Mucosa of rectum (tissue), 2 donors: Measurements from ENCODE around the gene SCGB1C1.

ENCODE experiments used
- H3K27ac ChIP-seq, 2 donors: one replicate each; pipeline ENCODE4 v1.7.0; 2013; ENCODE audit warnings: inconsistent platforms in 2 of 2, low read depth in 2 of 2, low read length in 2 of 2
- H3K27me3 ChIP-seq, 2 donors: one replicate each; pipeline ENCODE4 v1.7.0; 2013; ENCODE audit warnings: low read length in 2 of 2; ENCODE audit not compliant: control insufficient read depth in 2 of 2, insufficient read depth in 2 of 2
- H3K36me3 ChIP-seq, 2 donors: one replicate each; pipeline ENCODE4 v1.7.0; 2013; ENCODE audit warnings: low read length in 2 of 2; ENCODE audit not compliant: control insufficient read depth in 2 of 2, insufficient read depth in 2 of 2
- H3K4me1 ChIP-seq, 2 donors: one replicate each; pipeline ENCODE4 v1.7.0; 2013; ENCODE audit warnings: low read length in 2 of 2, mild to moderate bottlenecking in 1 of 2; ENCODE audit not compliant: control insufficient read depth in 2 of 2, insufficient read depth in 2 of 2
- H3K4me3 ChIP-seq, 2 donors: one replicate each; pipeline ENCODE4 v1.7.0; 2013; ENCODE audit warnings: low read length in 2 of 2
- H3K9ac ChIP-seq, 2 donors: one replicate each; pipeline ENCODE4 v1.7.0; 2013; ENCODE audit warnings: low read length in 2 of 2, low read depth in 1 of 2, mild to moderate bottlenecking in 1 of 2
- H3K9me3 ChIP-seq, 2 donors: one replicate each; pipeline ENCODE4 v1.7.0; 2013; ENCODE audit warnings: low read length in 2 of 2; ENCODE audit not compliant: control insufficient read depth in 2 of 2
- donor health status: healthy.
- donor health status: Normal muscosa, but diverticular disease.

Gene SCGB1C1

DNA sequence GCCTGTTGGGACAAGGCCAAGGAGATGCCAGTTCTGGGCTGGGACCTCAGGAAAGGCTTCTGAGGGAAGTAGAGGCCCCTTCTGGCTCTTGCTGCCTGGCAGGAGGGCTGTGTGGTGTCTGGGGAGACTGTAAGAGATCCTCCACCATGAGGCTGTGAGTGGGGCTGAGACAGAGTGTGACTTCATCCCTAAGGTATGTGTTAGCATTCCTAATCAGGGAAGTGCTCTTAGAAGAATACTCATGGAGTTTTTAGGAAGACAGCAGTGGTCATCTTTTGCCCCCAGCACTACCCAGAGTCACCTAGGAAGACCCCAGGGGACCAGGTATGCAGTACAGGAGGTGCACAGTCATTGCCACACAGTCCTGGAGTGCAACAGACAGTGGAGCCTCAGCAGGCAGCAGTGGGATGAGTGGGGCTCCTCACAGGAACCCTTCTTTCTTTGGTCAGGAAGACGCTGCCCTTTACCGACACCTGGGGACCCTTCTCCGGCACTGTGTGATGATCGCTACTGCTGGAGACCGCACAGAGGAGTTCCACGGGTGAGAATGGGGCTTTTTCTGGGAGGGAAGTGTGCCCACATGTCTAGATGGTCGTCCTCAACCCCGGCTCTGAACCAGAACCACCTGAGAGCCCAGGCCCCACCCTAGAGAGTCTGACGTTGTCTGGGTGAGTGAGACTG, 17.4 kb downstream of the SCGB1C1 start:
- H3K9ac ChIP-seq, result peak overlapping the region in 1 of 2 donors; percentile 52
- no peak overlapping the region for H3K27ac ChIP-seq
- H3K4me3 ChIP-seq, result peak overlapping the region in 1 of 2 donors; percentile 99
- H3K27me3 ChIP-seq, result no peaks in the 10 kb centered on the region
- H3K9me3 ChIP-seq, result no peaks in the 10 kb centered on the region
- H3K36me3 ChIP-seq, result peaks cover 45 to 65% of the 10 kb centered on the region in 2 donors
- H3K4me1 ChIP-seq, result peaks cover 26 to 27% of the 10 kb centered on the region in 2 donors

DNA sequence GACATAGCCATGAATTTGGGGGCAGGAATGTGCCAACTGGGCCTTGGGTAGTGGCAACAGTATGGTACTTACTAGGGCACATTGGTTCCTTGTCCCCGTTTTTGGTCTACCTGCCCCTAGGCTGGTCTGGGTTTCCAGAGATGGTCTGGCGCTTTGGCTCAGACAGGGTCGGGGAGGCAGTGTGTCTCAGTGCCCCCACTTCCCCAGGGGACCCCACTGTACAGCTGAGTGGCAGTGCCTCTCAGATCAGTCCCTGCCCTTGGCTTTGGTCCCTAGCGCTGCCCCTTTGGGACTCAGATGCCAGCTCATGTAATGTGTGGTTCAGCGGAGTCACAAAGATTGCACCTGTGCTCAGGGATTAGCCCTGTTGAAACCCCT, 17.9 kb downstream of the SCGB1C1 start:
- Histone ChIP-seq H3K9me3 (no peaks in the 10 kb centered on the region), H3K36me3 (peaks cover 40 to 65% of the 10 kb centered on the region in 2 donors), H3K27me3 (no peaks in the 10 kb centered on the region), H3K4me1 (peaks cover 21 to 23% of the 10 kb centered on the region in 2 donors), H3K27ac (no peak overlapping the region), H3K9ac (no peak overlapping the region), H3K4me3 (no peak overlapping the region)

DNA sequence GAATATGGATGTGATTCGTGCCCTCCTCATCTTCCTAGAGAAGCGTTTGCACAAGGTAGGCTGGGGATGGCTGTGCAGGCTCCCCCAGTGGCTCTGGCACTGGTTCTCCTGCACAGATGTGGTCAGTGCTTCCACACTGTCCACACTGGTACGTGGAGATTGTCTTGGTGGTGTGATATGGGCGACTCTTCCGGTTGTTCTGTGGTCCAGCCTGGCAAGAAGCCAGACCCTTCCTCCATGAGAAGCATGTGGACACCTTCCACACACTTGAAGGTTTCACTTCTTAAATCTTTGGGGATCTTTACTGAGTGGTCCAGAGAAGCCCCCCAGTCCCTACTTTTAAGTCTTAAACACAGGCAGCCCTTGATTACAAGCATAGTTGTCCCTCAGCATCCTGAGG, 18.4 kb downstream of the SCGB1C1 start:
- H3K9ac ChIP-seq, result no peak overlapping the region
- no peak overlapping the region for H3K4me3 ChIP-seq
- H3K27me3 ChIP-seq, result no peaks in the 10 kb centered on the region
- peaks cover 16 to 18% of the 10 kb centered on the region in 2 donors for H3K4me1 ChIP-seq
- H3K27ac ChIP-seq, result no peak overlapping the region
- H3K9me3 ChIP-seq, result no peaks in the 10 kb centered on the region
- H3K36me3 ChIP-seq, result peaks cover 40 to 67% of the 10 kb centered on the region in 2 donors

DNA sequence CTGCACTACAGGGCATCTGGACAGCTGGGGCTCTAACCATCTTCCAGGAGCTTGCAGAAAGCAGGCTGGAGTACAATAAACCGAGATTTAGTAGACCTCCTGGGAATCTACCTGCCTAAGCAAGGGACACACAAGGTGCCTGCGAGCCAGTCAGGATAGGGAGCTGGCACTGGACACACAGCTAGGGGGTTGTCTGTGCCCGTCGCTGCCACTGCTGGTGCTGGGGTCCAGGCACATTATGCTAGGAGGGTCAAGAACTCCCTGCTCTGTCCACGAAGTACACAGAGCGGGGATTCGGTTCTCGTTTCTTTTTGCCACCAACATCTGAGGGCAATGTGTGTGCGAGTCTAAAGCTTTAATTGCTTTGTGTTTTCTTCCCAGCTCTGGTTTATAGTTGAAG, 18.9 kb downstream of the SCGB1C1 start:
- Histone ChIP-seq H3K4me3 (no peak overlapping the region), H3K9me3 (no peaks in the 10 kb centered on the region), H3K9ac (no peak overlapping the region), H3K27ac (no peak overlapping the region), H3K36me3 (peaks cover 40 to 71% of the 10 kb centered on the region in 2 donors), H3K27me3 (no peaks in the 10 kb centered on the region), H3K4me1 (peaks cover 14 to 17% of the 10 kb centered on the region in 2 donors)

DNA sequence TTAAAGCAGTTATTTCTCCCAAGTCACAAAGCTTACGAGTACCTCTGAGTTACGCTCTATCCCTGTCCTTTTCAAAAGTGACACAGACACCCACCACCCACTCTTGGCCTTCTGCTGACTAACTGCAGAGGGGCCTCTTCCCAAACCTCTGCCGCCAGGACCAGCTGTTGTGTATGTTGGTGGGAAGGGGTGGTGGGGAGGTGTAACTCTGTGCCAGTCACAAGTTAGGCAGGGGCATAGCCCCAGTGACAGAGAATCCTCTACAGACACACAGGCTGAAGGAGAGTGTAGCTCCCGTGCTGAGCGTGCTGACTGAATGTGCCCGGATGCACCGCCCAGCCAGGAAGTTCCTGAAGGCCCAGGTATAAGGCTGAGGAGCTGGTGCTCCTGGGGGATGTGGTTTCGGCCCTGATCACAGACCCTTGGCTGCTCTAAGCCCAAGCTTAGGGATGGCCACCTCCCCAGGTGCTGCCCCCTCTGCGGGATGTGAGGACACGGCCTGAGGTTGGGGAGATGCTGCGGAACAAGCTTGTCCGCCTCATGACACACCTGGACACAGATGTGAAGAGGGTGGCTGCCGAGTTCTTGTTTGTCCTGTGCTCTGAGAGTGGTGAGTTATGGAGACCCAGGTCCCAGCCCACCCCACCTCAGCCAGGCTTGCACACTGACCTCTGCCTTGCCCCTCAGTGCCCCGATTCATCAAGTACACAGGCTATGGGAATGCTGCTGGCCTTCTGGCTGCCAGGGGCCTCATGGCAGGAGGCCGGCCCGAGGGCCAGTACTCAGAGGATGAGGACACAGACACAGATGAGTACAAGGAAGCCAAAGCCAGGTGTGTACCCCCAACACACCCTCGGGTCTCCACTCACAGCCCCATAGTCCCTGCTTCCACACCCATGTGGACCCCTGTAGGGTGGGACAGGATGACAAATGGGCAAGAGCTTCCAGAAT, 19.5 kb downstream of the SCGB1C1 start:
- H3K36me3 ChIP-seq, result peaks cover 40 to 71% of the 10 kb centered on the region in 2 donors
- H3K9me3 ChIP-seq, result no peaks in the 10 kb centered on the region
- no peak overlapping the region for H3K4me3 ChIP-seq
- H3K4me1 ChIP-seq, result peaks cover 14 to 17% of the 10 kb centered on the region in 2 donors
- H3K9ac ChIP-seq, result no peak overlapping the region
- H3K27ac ChIP-seq, result no peak overlapping the region
- no peaks in the 10 kb centered on the region for H3K27me3 ChIP-seq

DNA sequence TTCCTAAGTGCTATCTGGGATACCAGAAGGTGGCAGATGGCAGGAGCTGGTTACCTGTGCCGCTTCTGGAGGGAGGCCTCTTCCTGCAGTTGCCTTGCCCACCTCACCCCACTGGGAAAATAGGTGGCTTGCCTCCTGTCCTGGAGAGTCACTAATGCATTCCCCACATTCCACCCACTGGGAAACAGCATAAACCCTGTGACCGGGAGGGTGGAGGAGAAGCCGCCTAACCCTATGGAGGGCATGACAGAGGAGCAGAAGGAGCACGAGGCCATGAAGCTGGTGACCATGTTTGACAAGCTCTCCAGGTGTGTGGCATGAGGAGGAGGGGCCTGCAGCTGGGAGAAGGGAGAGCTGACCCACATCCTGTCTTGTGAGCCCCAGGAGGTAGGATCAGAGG, 20.2 kb downstream of the SCGB1C1 start:
- Histone ChIP-seq H3K4me3 (no peak overlapping the region), H3K9ac (no peak overlapping the region), H3K36me3 (peaks cover 40 to 71% of the 10 kb centered on the region in 2 donors), H3K9me3 (no peaks in the 10 kb centered on the region), H3K27me3 (no peaks in the 10 kb centered on the region), H3K4me1 (peaks cover 14 to 17% of the 10 kb centered on the region in 2 donors), H3K27ac (no peak overlapping the region)

DNA sequence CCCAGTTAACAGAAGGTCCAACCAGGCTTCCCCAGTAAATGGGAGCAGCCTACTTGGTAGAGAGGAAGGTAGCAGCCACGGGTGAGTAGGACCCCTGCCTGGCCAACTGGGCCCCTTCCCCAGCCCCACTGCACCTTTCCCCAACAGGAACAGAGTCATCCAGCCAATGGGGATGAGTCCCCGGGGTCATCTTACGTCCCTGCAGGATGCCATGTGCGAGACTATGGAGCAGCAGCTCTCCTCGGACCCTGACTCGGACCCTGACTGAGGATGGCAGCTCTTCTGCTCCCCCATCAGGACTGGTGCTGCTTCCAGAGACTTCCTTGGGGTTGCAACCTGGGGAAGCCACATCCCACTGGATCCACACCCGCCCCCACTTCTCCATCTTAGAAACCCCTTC, 21.2 kb downstream of the SCGB1C1 start:
- Histone ChIP-seq H3K27ac (no peak overlapping the region), H3K9ac (no peak overlapping the region), H3K9me3 (no peaks in the 10 kb centered on the region), H3K4me1 (peaks cover 14 to 16% of the 10 kb centered on the region in 2 donors), H3K4me3 (no peak overlapping the region), H3K36me3 (peaks cover 40 to 76% of the 10 kb centered on the region in 2 donors), H3K27me3 (no peaks in the 10 kb centered on the region)

DNA sequence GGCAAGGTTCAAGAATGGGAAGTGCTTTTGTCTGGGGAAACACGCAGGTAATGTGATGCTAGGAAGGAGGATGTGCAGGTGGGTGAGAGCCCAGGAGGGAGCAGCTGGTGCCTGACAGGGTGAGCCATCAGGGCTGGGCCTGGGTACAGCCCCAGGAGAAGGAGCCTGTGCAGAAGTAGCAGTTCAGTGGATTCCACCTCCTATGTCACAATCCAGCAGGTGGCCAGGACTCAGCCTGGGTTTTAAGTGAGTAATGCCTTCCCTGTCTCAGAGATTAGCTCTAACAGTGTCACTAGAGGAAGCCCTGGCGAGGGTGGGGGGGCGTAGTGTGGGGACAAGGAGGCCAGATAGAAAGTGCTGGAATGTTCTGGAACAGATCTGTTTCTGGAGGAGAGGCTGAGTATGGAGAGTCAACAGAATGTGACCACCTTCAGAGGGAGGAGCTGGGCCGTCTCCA, 22.7 kb downstream of the SCGB1C1 start:
- H3K4me3 ChIP-seq, result no peak overlapping the region
- H3K27ac ChIP-seq, result no peak overlapping the region
- H3K9me3 ChIP-seq, result no peaks in the 10 kb centered on the region
- no peak overlapping the region for H3K9ac ChIP-seq
- no peaks in the 10 kb centered on the region for H3K27me3 ChIP-seq
- peaks cover 0 to under 1% of the 10 kb centered on the region in 2 donors for H3K4me1 ChIP-seq
- peaks cover 39 to 64% of the 10 kb centered on the region in 2 donors for H3K36me3 ChIP-seq

DNA sequence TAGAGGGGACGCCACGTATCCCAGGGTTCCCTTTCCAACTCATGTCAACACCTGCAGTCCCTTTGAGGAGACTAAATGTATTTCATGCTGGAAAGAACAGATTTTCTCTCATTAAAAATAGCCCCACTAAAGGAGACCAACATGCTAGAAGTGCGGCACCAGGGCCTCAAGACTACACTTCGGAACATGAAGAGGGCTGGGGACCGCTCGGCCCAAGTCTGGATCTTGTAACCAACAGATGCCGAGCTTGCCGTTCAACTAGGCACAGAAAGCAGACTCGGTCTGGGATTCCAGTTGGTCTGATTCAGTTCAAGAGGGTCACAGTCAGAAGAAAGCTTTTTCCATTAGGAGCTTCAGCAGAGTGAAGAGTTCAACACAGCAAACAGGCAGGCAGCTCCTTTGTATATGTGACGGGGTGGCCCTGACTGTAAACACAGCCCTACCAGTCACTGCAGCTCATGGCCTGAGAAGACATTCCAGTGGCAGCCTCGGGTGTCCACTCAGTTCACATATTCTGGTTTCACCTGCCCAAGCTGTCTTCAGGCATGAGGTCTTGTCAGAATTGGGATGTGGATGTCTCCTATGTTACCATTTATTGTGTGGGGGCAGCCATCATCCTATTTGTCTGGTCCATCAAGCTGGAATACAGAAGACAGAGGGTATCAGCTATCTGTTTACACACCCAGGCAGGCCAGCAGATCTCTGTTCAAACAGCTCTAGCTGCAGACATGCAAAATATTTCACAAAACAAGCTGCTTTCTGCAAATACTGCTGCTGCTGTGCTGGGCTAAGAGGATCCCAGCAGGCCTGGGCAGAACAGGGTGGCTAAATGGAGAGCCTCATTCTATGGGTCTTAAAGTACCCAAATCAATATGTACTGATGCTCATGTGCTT, 23.4 kb downstream of the SCGB1C1 start:
- Histone ChIP-seq H3K27ac (no peak overlapping the region), H3K9ac (no peak overlapping the region), H3K4me3 (no peak overlapping the region), H3K9me3 (no peaks in the 10 kb centered on the region), H3K27me3 (no peaks in the 10 kb centered on the region), H3K36me3 (peaks cover 31 to 56% of the 10 kb centered on the region in 2 donors), H3K4me1 (no peaks in the 10 kb centered on the region)
